Lower lobe of right lung (tissue), 2 donors: ENCODE measurements around the gene FZD7. TPM values are rescaled to one million over a fixed set of nuclear protein-coding genes. Genes with fewer than 3 reads are reported as not detected.

Experiments used
- ATAC-seq, 2 donors: fragments of 200-7000 bp; cut with Tn5 transposase; one replicate each; pipeline ENCODE4 v1.9.1; 2020 to 2022; ENCODE audit warnings: mild to moderate bottlenecking in 2 of 2, moderate library complexity in 2 of 2
- DNase-seq: peaks from one replicate; pipeline ENCODE4 v3.0.0-alpha.2; 2020
- H3K27ac ChIP-seq: fragments of 200-600 bp; one replicate; pipeline ENCODE4 v1.8.0; 2022
- H3K27me3 ChIP-seq: fragments of 200-600 bp; one replicate; pipeline ENCODE4 v1.8.0; 2022; ENCODE audit warnings: low read depth
- H3K36me3 ChIP-seq: fragments of 200-600 bp; one replicate; pipeline ENCODE4 v1.8.0; 2022; ENCODE audit warnings: mild to moderate bottlenecking
- H3K4me1 ChIP-seq: fragments of 200-600 bp; one replicate; pipeline ENCODE4 v1.8.0; 2022
- H3K4me3 ChIP-seq: fragments of 200-600 bp; one replicate; pipeline ENCODE4 v1.8.0; 2022; ENCODE audit warnings: mild to moderate bottlenecking
- H3K9me3 ChIP-seq: fragments of 200-600 bp; one replicate; pipeline ENCODE4 v1.8.0; 2022
- intact Hi-C: fragments of 100-400 bp; cut with DNase I; formaldehyde crosslinking; loops from one replicate; pipeline ENCODE4 v1.11.0; 2022
- total RNA-seq: library from RNA; stranded (reverse); fragmentation: NEBNext Ultra II Directional; extraction: Animal tissue kit (Norgen Biotek cat#: 25700); gene quantifications from one replicate; pipeline ENCODE4 v1.2.1, GENCODE V29; 2021
- TF ChIP-seq, protein P1 (sequence below): fragments of 200-600 bp; IDR thresholded peaks from one replicate; pipeline ENCODE4 v1.8.0; 2022; ENCODE audit warnings: antibody characterized with exemption, mild to moderate bottlenecking
- donor health status: DM: no; HTN: yes; CAD: no; lungs with severe emphysema.

The FZD7 gene
- total RNA-seq, 1 donor from 2014 or later, result 15.2 TPM

DNA sequence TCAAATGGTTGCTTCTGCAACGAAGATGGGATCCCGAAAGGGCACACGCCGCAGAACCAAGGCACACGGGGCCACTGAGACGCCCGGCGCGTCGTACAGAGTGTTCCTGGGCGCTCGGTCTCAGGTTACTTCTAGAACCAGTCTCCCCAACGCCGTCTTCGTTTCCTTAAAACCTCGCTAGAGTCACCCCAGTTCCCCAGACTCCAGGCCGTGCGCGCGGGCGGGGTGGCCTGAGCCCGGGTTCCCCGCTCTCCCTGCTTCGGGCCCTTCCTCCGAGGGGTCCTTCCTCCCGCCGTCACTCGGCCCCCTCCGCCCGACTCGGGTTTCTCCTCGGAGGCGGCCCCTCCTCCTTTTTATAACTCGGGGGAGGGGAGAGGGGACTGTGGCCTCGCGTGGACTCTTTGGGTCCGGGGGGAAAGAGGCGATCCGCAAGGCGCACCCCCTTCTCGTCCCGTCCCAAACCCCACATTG is 774 bp upstream of the FZD7 start:
- Histone ChIP-seq H3K4me3 (peak overlapping the region; percentile 83), H3K9me3 (no peaks in the 10 kb centered on the region), H3K36me3 (no peaks in the 10 kb centered on the region), H3K27me3 (peaks cover 30% of the 10 kb centered on the region), H3K4me1 (peaks cover 41% of the 10 kb centered on the region), H3K27ac (peak overlapping the region; percentile 94)
- TF ChIP-seq, protein P1, sequence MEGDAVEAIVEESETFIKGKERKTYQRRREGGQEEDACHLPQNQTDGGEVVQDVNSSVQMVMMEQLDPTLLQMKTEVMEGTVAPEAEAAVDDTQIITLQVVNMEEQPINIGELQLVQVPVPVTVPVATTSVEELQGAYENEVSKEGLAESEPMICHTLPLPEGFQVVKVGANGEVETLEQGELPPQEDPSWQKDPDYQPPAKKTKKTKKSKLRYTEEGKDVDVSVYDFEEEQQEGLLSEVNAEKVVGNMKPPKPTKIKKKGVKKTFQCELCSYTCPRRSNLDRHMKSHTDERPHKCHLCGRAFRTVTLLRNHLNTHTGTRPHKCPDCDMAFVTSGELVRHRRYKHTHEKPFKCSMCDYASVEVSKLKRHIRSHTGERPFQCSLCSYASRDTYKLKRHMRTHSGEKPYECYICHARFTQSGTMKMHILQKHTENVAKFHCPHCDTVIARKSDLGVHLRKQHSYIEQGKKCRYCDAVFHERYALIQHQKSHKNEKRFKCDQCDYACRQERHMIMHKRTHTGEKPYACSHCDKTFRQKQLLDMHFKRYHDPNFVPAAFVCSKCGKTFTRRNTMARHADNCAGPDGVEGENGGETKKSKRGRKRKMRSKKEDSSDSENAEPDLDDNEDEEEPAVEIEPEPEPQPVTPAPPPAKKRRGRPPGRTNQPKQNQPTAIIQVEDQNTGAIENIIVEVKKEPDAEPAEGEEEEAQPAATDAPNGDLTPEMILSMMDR, result no peak
- ATAC-seq (peak; percentile 62 to 74), DNase-seq (peak; percentile 74)
- intact Hi-C loops, result no loop called here

GRCh38 chr2:202034249-202035088 is 814 bp downstream of the FZD7 start:
- Histone ChIP-seq H3K4me1 (peaks cover 45% of the 10 kb centered on the region), H3K27me3 (peaks cover 30% of the 10 kb centered on the region), H3K27ac (peak overlapping the region; percentile 94), H3K36me3 (no peaks in the 10 kb centered on the region), H3K9me3 (no peaks in the 10 kb centered on the region), H3K4me3 (peak overlapping the region; percentile 83)
- ATAC-seq (peak; percentile 12 to 25), DNase-seq (peak; percentile 61)
- intact Hi-C loops, result no loop called here
- TF ChIP-seq, protein P1, result no peak

- Histone ChIP-seq H3K27me3 (peaks cover 30% of the 10 kb centered on the region), H3K4me1 (peaks cover 45% of the 10 kb centered on the region), H3K4me3 (peak overlapping the region; percentile 83), H3K36me3 (no peaks in the 10 kb centered on the region), H3K27ac (no peak overlapping the region), H3K9me3 (no peaks in the 10 kb centered on the region)
- TF ChIP-seq, protein P1, result peak; percentile 45
- DNase-seq, result peak; percentile 70
- intact Hi-C loops, result no loop called here
- ATAC-seq, result no peak
Observed at GRCh38 chr2:202035089-202035940, 1.7 kb downstream of the FZD7 start.

DNA sequence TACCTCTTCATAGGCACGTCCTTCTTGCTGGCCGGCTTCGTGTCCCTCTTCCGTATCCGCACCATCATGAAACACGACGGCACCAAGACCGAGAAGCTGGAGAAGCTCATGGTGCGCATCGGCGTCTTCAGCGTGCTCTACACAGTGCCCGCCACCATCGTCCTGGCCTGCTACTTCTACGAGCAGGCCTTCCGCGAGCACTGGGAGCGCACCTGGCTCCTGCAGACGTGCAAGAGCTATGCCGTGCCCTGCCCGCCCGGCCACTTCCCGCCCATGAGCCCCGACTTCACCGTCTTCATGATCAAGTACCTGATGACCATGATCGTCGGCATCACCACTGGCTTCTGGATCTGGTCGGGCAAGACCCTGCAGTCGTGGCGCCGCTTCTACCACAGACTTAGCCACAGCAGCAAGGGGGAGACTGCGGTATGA is 2.3 kb downstream of the FZD7 start:
- peak overlapping the region; percentile 83 for H3K4me3 ChIP-seq
- no peaks in the 10 kb centered on the region for H3K9me3 ChIP-seq
- no peaks in the 10 kb centered on the region for H3K36me3 ChIP-seq
- TF ChIP-seq, protein P1, result no peak
- DNase-seq, result no peak
- H3K27ac ChIP-seq, result no peak overlapping the region
- peaks cover 30% of the 10 kb centered on the region for H3K27me3 ChIP-seq
- no peak for ATAC-seq
- H3K4me1 ChIP-seq, result peaks cover 45% of the 10 kb centered on the region
- intact Hi-C loops, result no loop called here

DNA sequence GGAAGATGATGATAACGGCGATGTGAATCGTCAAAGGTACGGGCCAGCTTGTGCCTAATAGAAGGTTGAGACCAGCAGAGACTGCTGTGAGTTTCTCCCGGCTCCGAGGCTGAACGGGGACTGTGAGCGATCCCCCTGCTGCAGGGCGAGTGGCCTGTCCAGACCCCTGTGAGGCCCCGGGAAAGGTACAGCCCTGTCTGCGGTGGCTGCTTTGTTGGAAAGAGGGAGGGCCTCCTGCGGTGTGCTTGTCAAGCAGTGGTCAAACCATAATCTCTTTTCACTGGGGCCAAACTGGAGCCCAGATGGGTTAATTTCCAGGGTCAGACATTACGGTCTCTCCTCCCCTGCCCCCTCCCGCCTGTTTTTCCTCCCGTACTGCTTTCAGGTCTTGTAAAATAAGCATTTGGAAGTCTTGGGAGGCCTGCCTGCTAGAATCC is 3.0 kb downstream of the FZD7 start:
- TF ChIP-seq, protein P1, result no peak
- peak overlapping the region; percentile 83 for H3K4me3 ChIP-seq
- H3K27me3 ChIP-seq, result peaks cover 30% of the 10 kb centered on the region
- ATAC-seq (no peak), DNase-seq (no peak)
- H3K4me1 ChIP-seq, result peaks cover 43% of the 10 kb centered on the region
- no peaks in the 10 kb centered on the region for H3K36me3 ChIP-seq
- H3K9me3 ChIP-seq, result no peaks in the 10 kb centered on the region
- intact Hi-C loops, result no loop called here
- no peak overlapping the region for H3K27ac ChIP-seq
